HEK293 (cell line): ENCODE measurements around the gene XRN1.

ENCODE experiments used
- KLF16 ChIP-seq: fragments of 450-650 bp; formaldehyde crosslinking; IDR thresholded peaks from 2 replicates; pipeline ENCODE4 v1.5.1; 2017; ENCODE audit warnings: missing biosample characterization, missing genetic modification characterization
- WT1 ChIP-seq: fragments of 450-650 bp; formaldehyde crosslinking; IDR thresholded peaks from 2 replicates; pipeline ENCODE4 v1.5.1; 2016; ENCODE audit warnings: missing biosample characterization, missing genetic modification characterization
- ZBTB17 ChIP-seq: fragments of 450-650 bp; formaldehyde crosslinking; IDR thresholded peaks from 2 replicates; pipeline ENCODE4 v1.5.1; 2016; ENCODE audit warnings: missing biosample characterization, missing genetic modification characterization
- ZNF138 ChIP-seq: fragments of 450-650 bp; formaldehyde crosslinking; IDR thresholded peaks from 2 replicates; pipeline ENCODE4 v1.5.1; 2016; ENCODE audit warnings: missing biosample characterization, missing genetic modification characterization, borderline replicate concordance
- ZNF501 ChIP-seq: fragments of 450-650 bp; formaldehyde crosslinking; IDR thresholded peaks from 2 replicates; pipeline ENCODE4 v1.5.1; 2016; ENCODE audit warnings: missing biosample characterization, missing genetic modification characterization
- TF ChIP-seq, protein P1 (sequence below): fragments of 450-650 bp; formaldehyde crosslinking; IDR thresholded peaks from 2 replicates; pipeline ENCODE4 v1.5.1; 2016; ENCODE audit warnings: missing biosample characterization, missing genetic modification characterization
- TF ChIP-seq, protein P2 (sequence below): fragments of 450-650 bp; formaldehyde crosslinking; IDR thresholded peaks from 2 replicates; pipeline ENCODE4 v1.5.1; 2016; ENCODE audit warnings: missing biosample characterization, missing genetic modification characterization
- TF ChIP-seq, protein P3 (sequence below): fragments of 450-650 bp; formaldehyde crosslinking; IDR thresholded peaks from 2 replicates; pipeline ENCODE4 v1.5.1; 2016; ENCODE audit warnings: missing biosample characterization, missing genetic modification characterization
- TF ChIP-seq, protein P4 (sequence below): fragments of 450-650 bp; formaldehyde crosslinking; IDR thresholded peaks from 2 replicates; pipeline ENCODE4 v1.5.1; 2016; ENCODE audit warnings: missing biosample characterization, missing genetic modification characterization
- TF ChIP-seq, protein P5 (sequence below): fragments of 450-650 bp; formaldehyde crosslinking; IDR thresholded peaks from 2 replicates; pipeline ENCODE4 v1.5.1; 2016; ENCODE audit warnings: missing biosample characterization, missing genetic modification characterization, borderline replicate concordance
- TF ChIP-seq, protein P6 (sequence below): fragments of 450-650 bp; formaldehyde crosslinking; IDR thresholded peaks from 2 replicates; pipeline ENCODE4 v1.5.1; 2016; ENCODE audit warnings: missing biosample characterization, missing genetic modification characterization, low read depth

DNA sequence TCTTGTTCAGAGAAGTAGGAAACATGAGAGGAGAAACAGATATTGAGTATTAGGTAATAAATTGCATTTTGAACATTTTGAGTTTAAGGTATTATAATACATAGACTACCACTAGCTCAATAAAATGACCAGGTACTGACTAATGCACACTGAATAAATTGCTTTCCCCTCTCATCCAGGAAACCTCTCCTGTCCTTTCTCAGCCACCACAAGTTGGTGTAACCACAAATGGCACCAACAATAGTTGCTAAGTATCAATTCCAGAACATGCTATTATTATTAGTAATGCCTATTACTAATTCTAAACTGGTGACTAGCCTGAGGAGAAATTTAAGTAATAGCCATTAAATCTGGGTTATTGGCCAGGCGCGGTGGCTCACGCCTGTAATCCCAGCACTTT is 47.3 kb upstream of the XRN1 start:
- TF ChIP-seq, protein P1, sequence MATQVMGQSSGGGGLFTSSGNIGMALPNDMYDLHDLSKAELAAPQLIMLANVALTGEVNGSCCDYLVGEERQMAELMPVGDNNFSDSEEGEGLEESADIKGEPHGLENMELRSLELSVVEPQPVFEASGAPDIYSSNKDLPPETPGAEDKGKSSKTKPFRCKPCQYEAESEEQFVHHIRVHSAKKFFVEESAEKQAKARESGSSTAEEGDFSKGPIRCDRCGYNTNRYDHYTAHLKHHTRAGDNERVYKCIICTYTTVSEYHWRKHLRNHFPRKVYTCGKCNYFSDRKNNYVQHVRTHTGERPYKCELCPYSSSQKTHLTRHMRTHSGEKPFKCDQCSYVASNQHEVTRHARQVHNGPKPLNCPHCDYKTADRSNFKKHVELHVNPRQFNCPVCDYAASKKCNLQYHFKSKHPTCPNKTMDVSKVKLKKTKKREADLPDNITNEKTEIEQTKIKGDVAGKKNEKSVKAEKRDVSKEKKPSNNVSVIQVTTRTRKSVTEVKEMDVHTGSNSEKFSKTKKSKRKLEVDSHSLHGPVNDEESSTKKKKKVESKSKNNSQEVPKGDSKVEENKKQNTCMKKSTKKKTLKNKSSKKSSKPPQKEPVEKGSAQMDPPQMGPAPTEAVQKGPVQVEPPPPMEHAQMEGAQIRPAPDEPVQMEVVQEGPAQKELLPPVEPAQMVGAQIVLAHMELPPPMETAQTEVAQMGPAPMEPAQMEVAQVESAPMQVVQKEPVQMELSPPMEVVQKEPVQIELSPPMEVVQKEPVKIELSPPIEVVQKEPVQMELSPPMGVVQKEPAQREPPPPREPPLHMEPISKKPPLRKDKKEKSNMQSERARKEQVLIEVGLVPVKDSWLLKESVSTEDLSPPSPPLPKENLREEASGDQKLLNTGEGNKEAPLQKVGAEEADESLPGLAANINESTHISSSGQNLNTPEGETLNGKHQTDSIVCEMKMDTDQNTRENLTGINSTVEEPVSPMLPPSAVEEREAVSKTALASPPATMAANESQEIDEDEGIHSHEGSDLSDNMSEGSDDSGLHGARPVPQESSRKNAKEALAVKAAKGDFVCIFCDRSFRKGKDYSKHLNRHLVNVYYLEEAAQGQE (tag by site-specific recombination): no peak
- TF ChIP-seq, protein P2, sequence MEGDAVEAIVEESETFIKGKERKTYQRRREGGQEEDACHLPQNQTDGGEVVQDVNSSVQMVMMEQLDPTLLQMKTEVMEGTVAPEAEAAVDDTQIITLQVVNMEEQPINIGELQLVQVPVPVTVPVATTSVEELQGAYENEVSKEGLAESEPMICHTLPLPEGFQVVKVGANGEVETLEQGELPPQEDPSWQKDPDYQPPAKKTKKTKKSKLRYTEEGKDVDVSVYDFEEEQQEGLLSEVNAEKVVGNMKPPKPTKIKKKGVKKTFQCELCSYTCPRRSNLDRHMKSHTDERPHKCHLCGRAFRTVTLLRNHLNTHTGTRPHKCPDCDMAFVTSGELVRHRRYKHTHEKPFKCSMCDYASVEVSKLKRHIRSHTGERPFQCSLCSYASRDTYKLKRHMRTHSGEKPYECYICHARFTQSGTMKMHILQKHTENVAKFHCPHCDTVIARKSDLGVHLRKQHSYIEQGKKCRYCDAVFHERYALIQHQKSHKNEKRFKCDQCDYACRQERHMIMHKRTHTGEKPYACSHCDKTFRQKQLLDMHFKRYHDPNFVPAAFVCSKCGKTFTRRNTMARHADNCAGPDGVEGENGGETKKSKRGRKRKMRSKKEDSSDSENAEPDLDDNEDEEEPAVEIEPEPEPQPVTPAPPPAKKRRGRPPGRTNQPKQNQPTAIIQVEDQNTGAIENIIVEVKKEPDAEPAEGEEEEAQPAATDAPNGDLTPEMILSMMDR (tag by site-specific recombination): no peak
- TF ChIP-seq ZBTB17: no peak
- no peak for TF ChIP-seq KLF16 (tag by site-specific recombination)
- TF ChIP-seq, protein P3, sequence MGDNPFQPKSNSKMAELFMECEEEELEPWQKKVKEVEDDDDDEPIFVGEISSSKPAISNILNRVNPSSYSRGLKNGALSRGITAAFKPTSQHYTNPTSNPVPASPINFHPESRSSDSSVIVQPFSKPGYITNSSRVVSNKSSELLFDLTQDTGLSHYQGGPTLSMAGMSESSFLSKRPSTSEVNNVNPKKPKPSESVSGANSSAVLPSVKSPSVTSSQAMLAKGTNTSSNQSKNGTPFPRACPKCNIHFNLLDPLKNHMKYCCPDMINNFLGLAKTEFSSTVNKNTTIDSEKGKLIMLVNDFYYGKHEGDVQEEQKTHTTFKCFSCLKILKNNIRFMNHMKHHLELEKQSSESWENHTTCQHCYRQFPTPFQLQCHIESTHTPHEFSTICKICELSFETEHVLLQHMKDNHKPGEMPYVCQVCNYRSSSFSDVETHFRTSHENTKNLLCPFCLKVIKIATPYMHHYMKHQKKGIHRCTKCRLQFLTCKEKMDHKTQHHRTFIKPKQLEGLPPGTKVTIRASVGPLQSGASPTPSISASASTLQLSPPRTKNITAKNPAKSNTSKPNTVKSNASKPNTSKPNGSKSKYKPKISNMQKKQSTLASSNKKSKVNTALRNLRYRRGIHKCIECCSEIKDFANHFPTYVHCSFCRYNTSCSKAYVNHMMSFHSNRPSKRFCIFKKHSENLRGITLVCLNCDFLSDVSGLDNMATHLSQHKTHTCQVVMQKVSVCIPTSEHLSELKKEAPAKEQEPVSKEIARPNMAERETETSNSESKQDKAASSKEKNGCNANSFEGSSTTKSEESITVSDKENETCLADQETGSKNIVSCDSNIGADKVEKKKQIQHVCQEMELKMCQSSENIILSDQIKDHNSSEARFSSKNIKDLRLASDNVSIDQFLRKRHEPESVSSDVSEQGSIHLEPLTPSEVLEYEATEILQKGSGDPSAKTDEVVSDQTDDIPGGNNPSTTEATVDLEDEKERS (tag by site-specific recombination): no peak
- TF ChIP-seq, protein P4, sequence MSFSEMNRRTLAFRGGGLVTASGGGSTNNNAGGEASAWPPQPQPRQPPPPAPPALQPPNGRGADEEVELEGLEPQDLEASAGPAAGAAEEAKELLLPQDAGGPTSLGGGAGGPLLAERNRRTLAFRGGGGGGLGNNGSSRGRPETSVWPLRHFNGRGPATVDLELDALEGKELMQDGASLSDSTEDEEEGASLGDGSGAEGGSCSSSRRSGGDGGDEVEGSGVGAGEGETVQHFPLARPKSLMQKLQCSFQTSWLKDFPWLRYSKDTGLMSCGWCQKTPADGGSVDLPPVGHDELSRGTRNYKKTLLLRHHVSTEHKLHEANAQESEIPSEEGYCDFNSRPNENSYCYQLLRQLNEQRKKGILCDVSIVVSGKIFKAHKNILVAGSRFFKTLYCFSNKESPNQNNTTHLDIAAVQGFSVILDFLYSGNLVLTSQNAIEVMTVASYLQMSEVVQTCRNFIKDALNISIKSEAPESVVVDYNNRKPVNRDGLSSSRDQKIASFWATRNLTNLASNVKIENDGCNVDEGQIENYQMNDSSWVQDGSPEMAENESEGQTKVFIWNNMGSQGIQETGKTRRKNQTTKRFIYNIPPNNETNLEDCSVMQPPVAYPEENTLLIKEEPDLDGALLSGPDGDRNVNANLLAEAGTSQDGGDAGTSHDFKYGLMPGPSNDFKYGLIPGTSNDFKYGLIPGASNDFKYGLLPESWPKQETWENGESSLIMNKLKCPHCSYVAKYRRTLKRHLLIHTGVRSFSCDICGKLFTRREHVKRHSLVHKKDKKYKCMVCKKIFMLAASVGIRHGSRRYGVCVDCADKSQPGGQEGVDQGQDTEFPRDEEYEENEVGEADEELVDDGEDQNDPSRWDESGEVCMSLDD: no peak
- TF ChIP-seq, protein P5, sequence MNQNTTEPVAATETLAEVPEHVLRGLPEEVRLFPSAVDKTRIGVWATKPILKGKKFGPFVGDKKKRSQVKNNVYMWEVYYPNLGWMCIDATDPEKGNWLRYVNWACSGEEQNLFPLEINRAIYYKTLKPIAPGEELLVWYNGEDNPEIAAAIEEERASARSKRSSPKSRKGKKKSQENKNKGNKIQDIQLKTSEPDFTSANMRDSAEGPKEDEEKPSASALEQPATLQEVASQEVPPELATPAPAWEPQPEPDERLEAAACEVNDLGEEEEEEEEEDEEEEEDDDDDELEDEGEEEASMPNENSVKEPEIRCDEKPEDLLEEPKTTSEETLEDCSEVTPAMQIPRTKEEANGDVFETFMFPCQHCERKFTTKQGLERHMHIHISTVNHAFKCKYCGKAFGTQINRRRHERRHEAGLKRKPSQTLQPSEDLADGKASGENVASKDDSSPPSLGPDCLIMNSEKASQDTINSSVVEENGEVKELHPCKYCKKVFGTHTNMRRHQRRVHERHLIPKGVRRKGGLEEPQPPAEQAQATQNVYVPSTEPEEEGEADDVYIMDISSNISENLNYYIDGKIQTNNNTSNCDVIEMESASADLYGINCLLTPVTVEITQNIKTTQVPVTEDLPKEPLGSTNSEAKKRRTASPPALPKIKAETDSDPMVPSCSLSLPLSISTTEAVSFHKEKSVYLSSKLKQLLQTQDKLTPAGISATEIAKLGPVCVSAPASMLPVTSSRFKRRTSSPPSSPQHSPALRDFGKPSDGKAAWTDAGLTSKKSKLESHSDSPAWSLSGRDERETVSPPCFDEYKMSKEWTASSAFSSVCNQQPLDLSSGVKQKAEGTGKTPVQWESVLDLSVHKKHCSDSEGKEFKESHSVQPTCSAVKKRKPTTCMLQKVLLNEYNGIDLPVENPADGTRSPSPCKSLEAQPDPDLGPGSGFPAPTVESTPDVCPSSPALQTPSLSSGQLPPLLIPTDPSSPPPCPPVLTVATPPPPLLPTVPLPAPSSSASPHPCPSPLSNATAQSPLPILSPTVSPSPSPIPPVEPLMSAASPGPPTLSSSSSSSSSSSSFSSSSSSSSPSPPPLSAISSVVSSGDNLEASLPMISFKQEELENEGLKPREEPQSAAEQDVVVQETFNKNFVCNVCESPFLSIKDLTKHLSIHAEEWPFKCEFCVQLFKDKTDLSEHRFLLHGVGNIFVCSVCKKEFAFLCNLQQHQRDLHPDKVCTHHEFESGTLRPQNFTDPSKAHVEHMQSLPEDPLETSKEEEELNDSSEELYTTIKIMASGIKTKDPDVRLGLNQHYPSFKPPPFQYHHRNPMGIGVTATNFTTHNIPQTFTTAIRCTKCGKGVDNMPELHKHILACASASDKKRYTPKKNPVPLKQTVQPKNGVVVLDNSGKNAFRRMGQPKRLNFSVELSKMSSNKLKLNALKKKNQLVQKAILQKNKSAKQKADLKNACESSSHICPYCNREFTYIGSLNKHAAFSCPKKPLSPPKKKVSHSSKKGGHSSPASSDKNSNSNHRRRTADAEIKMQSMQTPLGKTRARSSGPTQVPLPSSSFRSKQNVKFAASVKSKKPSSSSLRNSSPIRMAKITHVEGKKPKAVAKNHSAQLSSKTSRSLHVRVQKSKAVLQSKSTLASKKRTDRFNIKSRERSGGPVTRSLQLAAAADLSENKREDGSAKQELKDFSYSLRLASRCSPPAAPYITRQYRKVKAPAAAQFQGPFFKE: no peak
- no peak for TF ChIP-seq WT1 (tag by site-specific recombination)
- TF ChIP-seq ZNF501: no peak
- TF ChIP-seq, protein P6, sequence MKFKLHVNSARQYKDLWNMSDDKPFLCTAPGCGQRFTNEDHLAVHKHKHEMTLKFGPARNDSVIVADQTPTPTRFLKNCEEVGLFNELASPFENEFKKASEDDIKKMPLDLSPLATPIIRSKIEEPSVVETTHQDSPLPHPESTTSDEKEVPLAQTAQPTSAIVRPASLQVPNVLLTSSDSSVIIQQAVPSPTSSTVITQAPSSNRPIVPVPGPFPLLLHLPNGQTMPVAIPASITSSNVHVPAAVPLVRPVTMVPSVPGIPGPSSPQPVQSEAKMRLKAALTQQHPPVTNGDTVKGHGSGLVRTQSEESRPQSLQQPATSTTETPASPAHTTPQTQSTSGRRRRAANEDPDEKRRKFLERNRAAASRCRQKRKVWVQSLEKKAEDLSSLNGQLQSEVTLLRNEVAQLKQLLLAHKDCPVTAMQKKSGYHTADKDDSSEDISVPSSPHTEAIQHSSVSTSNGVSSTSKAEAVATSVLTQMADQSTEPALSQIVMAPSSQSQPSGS (tag by site-specific recombination): no peak
- no peak for TF ChIP-seq ZNF138 (tag by site-specific recombination)
